ENCODE data around the gene BEND7. TPM values are rescaled to one million over a fixed set of nuclear protein-coding genes. Genes with fewer than 3 reads are reported as not detected.
"Not testable (repeated sequence)": the region's sequence is repeated elsewhere in the genome, so short reads cannot be mapped to it uniquely, and the experiment has no call there.

The BEND7 gene
- polyA plus RNA-seq, 1 of the 3 experiments (the other 2 are of a cell fraction) = 9.2 TPM

DNA sequence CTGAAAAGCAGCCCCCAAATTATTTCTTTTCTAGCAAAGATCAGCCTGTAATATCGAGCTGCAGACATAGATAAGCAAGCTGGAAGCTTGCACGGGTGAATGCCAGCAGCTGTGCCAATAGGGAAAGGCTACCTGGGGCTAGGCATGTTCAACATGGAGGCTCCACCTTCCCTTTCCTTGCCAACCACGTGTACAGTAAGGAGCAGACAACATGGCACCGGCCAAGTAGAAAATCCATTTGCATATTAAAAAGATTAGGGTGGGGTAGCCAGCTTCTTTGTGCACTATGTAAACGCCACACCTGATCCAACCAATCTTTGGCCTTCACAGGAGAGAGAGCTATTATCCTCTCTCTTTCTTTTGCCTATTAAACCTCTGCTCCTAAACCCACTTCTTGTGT lies 124.0 kb downstream of the BEND7 start:
- Histone ChIP-seq H3K27me3 (ENCODE audit: insufficient read depth) (no peaks in the 10 kb centered on the region; the same call in 1 of the 2 replicates), H3K36me3 (replicated peaks in 1 of 2; ENCODE audit: control insufficient read depth in 1 of 2, insufficient read depth in 2 of 2, low read length in 1 of 2) (no peaks in the 10 kb centered on the region), H3F3A (replicated peaks; ENCODE audit: insufficient read depth) (no peaks in the 10 kb centered on the region), H2AFZ (ENCODE audit: low read depth) (no peak overlapping the region), H3K9ac (no peak overlapping the region), H3K27ac (ENCODE audit: low read depth in 2 of 2, low read length in 1 of 2) (no peak overlapping the region), H4K20me1 (ENCODE audit: insufficient read depth) (no peaks in the 10 kb centered on the region), H3K4me3 (ENCODE audit: low read depth in 2 of 2, low read length in 1 of 2) (no peak overlapping the region), H3K79me2 (ENCODE audit: insufficient read depth) (no peaks in the 10 kb centered on the region), H3K9me2 (no peaks in the 10 kb centered on the region), H3K4me2 (no peak overlapping the region), H3K9me3 (no peaks in the 10 kb centered on the region), H3K4me1 (ENCODE audit: control insufficient read depth in 1 of 2, insufficient read depth in 2 of 2, low read depth in 1 of 2, low read length in 1 of 2) (no peaks in the 10 kb centered on the region)
- CTCF ChIA-PET = interaction anchor here (1.2 to 2.1 kb wide), 2 partner anchors 32 to 36 kb away, joined by 4 to 6 read pairs; no protein-coding TSS in a partner anchor
- 49% methylated on average over 5 of the region's 5 CpGs for WGBS (ENCODE audit: low lambda C conversion rate)
- TF ChIP-seq JUND (IDR thresholded peaks at IDR 0.05) = no peak
- TF ChIP-seq GABPA (IDR thresholded peaks at IDR 0.05; ENCODE audit: low read depth) = no peak
- POLR2A ChIA-PET = no interaction called here
- no peak for DNase-seq

DNA sequence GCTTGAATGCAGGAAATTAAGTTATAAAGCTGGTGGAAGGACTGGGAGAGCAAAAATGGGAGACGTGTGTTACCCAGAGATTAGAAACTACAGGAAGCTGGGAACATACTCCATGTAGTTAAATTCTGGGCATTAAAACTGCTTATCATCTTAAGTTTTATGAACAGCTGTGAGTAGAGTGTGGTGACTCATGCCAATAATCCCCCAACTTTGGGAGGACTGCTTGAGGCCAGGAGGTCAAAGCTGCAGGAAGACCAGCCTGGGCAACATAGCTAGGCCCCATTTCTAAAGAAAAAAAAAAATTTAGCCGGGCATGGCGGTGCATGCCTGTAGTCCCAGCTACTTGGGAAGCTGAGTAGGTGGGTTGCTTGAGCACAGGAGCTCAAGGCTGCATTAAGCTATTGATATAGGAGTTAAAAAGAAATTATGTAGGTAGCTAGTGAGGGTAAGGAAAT lies 124.5 kb downstream of the BEND7 start:
- H3K4me2 ChIP-seq = no peak overlapping the region
- H3K4me1 ChIP-seq (ENCODE audit: control insufficient read depth in 1 of 2, insufficient read depth in 2 of 2, low read depth in 1 of 2, low read length in 1 of 2) = no peaks in the 10 kb centered on the region
- H3K9me2 ChIP-seq = no peaks in the 10 kb centered on the region

GRCh38 chr10:13403426-13403825 lies 125.4 kb downstream of the BEND7 start:
- POLR2A ChIA-PET; H4K20me1 ChIP-seq (ENCODE audit: insufficient read depth); H3K36me3 ChIP-seq (replicated peaks in 1 of 2; ENCODE audit: control insufficient read depth in 1 of 2, insufficient read depth in 2 of 2, low read length in 1 of 2); H2AFZ ChIP-seq (ENCODE audit: low read depth); H3K4me2 ChIP-seq; H3K4me3 ChIP-seq (ENCODE audit: low read depth in 2 of 2, low read length in 1 of 2); H3K79me2 ChIP-seq (ENCODE audit: insufficient read depth); H3K9me2 ChIP-seq; H3K9ac ChIP-seq; DNase-seq; H3K27me3 ChIP-seq (ENCODE audit: insufficient read depth); H3K27ac ChIP-seq (ENCODE audit: low read depth in 2 of 2, low read length in 1 of 2); H3F3A ChIP-seq (replicated peaks; ENCODE audit: insufficient read depth); H3K4me1 ChIP-seq (ENCODE audit: control insufficient read depth in 1 of 2, insufficient read depth in 2 of 2, low read depth in 1 of 2, low read length in 1 of 2); H3K9me3 ChIP-seq: not testable (repeated sequence)
- 75% methylated on average over 7 of the region's 7 CpGs for WGBS (ENCODE audit: low lambda C conversion rate)
- CTCF ChIA-PET = interaction anchor here (0.7 to 2.1 kb wide), 2 partner anchors 31 to 37 kb away, joined by 3 to 4 read pairs; no protein-coding TSS in a partner anchor

More for the DNA sequence above, 124.5 kb downstream of the BEND7 start:
- Histone ChIP-seq H4K20me1 (ENCODE audit: insufficient read depth) (no peaks in the 10 kb centered on the region), H3K27ac (ENCODE audit: low read depth in 2 of 2, low read length in 1 of 2) (no peak overlapping the region), H2AFZ (ENCODE audit: low read depth) (no peak overlapping the region), H3K79me2 (ENCODE audit: insufficient read depth) (no peaks in the 10 kb centered on the region), H3F3A (replicated peaks; ENCODE audit: insufficient read depth) (no peaks in the 10 kb centered on the region), H3K27me3 (ENCODE audit: insufficient read depth) (no peaks in the 10 kb centered on the region; the same call in 1 of the 2 replicates), H3K9me3 (no peaks in the 10 kb centered on the region), H3K4me3 (ENCODE audit: low read depth in 2 of 2, low read length in 1 of 2) (no peak overlapping the region), H3K9ac (no peak overlapping the region), H3K36me3 (replicated peaks in 1 of 2; ENCODE audit: control insufficient read depth in 1 of 2, insufficient read depth in 2 of 2, low read length in 1 of 2) (no peaks in the 10 kb centered on the region)
- no peak for DNase-seq
- WGBS (ENCODE audit: low lambda C conversion rate) = 76% methylated on average over 3 of the region's 3 CpGs
- POLR2A ChIA-PET = no interaction called here
- TF ChIP-seq PBX3 (IDR thresholded peaks at IDR 0.05) (no peak), MEF2A (IDR thresholded peaks at IDR 0.05; ENCODE audit: borderline replicate concordance, low read depth) (no peak), ELF1 (IDR thresholded peaks at IDR 0.05) (no peak), SIN3A (IDR thresholded peaks at IDR 0.05; ENCODE audit: borderline replicate concordance, low read depth, low read length) (no peak), YY1 (IDR thresholded peaks at IDR 0.05; ENCODE audit: low read depth) (no peak), GABPA (IDR thresholded peaks at IDR 0.05; ENCODE audit: low read depth) (no peak), USF2 (IDR thresholded peaks at IDR 0.05; ENCODE audit: borderline replicate concordance, low read depth, low read length) (no peak), GATA2 (CRISPR knock-in tag; IDR thresholded peaks at IDR 0.05) (no peak)
- CTCF ChIA-PET = interaction anchor here (0.7 to 2.1 kb wide), 3 partner anchors 32 to 36 kb away, joined by 3 to 6 read pairs (median 4); no protein-coding TSS in a partner anchor
